Neural cell (in vitro differentiated cells): ENCODE data around the gene SPEG. TPM values are rescaled to one million over a fixed set of nuclear protein-coding genes. Genes with fewer than 3 reads are reported as not detected.

Source experiments
- H2AFZ ChIP-seq: fragments of 200-600, 300-800 bp; sonication (generic), shearing (Covaris generic); 2 replicates; pipeline ENCODE4 v1.6.0; 2014; ENCODE audit warnings: low read depth, mild to moderate bottlenecking, antibody characterized with exemption, low read length, moderate library complexity
- H3F3A ChIP-seq: fragments of 200-600 bp; shearing (Covaris generic); 2 replicates; pipeline ENCODE4 v1.6.1; 2016; ENCODE audit warnings: mild to moderate bottlenecking, moderate library complexity, mixed read lengths, antibody characterized with exemption, low read length; ENCODE audit not compliant: insufficient read depth, poor library complexity, severe bottlenecking
- H3K27ac ChIP-seq: fragments of 200-600, 300-800 bp; sonication (generic), shearing (Covaris generic); 2 replicates; pipeline ENCODE4 v1.5.1; 2014; ENCODE audit warnings: mild to moderate bottlenecking, low read length, moderate library complexity
- H3K27me3 ChIP-seq: fragments of 300-800, 200-600 bp; sonication (generic), shearing (Covaris generic); 2 replicates; pipeline ENCODE4 v1.6.0; 2014; ENCODE audit warnings: mild to moderate bottlenecking, low read depth, low read length, moderate library complexity; ENCODE audit not compliant: insufficient read depth
- H3K36me3 ChIP-seq: fragments of 300-800, 200-600 bp; sonication (generic), shearing (Covaris generic); 2 replicates; pipeline ENCODE4 v1.5.1; 2014; ENCODE audit warnings: mild to moderate bottlenecking, antibody characterized with exemption, low read length, moderate library complexity; ENCODE audit not compliant: insufficient read depth
- H3K4me2 ChIP-seq: fragments of 300-800, 200-600 bp; sonication (generic), shearing (Covaris generic); 2 replicates; pipeline ENCODE4 v1.6.0; 2014; ENCODE audit warnings: mild to moderate bottlenecking, low read length
- H3K4me3 ChIP-seq: fragments of 300-800, 200-600 bp; sonication (generic), shearing (Covaris generic); 2 replicates; pipeline ENCODE4 v1.5.1; 2014; ENCODE audit warnings: mild to moderate bottlenecking, low read length, moderate library complexity
- H3K79me2 ChIP-seq: fragments of 200-600 bp; shearing (Covaris generic); replicated peaks from 2 replicates; pipeline ENCODE4 v1.6.0; 2014; ENCODE audit warnings: mild to moderate bottlenecking, low read length, moderate library complexity; ENCODE audit not compliant: insufficient read depth
- H3K9ac ChIP-seq: fragments of 300-800, 200-600 bp; sonication (generic), shearing (Covaris generic); 2 replicates; pipeline ENCODE4 v1.6.1; 2016; ENCODE audit warnings: mild to moderate bottlenecking, low read length, mixed read lengths
- H3K9me2 ChIP-seq: fragments of 200-600 bp; shearing (Covaris generic); 2 replicates; pipeline ENCODE4 v1.6.1; 2016; ENCODE audit warnings: mild to moderate bottlenecking, low read length, mixed read lengths; ENCODE audit not compliant: insufficient read depth
- H3K9me3 ChIP-seq: fragments of 200-600, 300-800 bp; sonication (generic), shearing (Covaris generic); 2 replicates; pipeline ENCODE4 v1.6.1; 2016; ENCODE audit warnings: mild to moderate bottlenecking, mixed run types, low read length, moderate library complexity, mixed read lengths
- H4K20me1 ChIP-seq: fragments of 200-600 bp; shearing (Covaris generic); 2 replicates; pipeline ENCODE4 v1.6.1; 2016; ENCODE audit warnings: mild to moderate bottlenecking, mixed run types; ENCODE audit not compliant: insufficient read depth
- CTCF ChIP-seq: fragments of 450-650 bp; IDR thresholded peaks from 2 replicates; pipeline ENCODE4 v1.5.1; 2014; ENCODE audit warnings: antibody characterized with exemption, mild to moderate bottlenecking, moderate library complexity; ENCODE audit not compliant: poor library complexity, severe bottlenecking
- EP300 ChIP-seq: fragments of 450-650 bp; conservative IDR thresholded peaks from 2 replicates; pipeline ENCODE4 v1.6.1; 2014; ENCODE audit warnings: antibody characterized with exemption, mild to moderate bottlenecking, moderate library complexity; ENCODE audit not compliant: poor library complexity, severe bottlenecking
- EZH2 ChIP-seq: fragments of 200-600, 300-800 bp; shearing (Covaris generic), sonication (generic); IDR thresholded peaks from 2 replicates; pipeline ENCODE4 v1.6.1; 2014; ENCODE audit warnings: antibody characterized with exemption, low read length, borderline replicate concordance, mild to moderate bottlenecking; ENCODE audit not compliant: insufficient read depth, poor library complexity, severe bottlenecking
- MXI1 ChIP-seq: fragments of 450-650 bp; conservative IDR thresholded peaks from 2 replicates; pipeline ENCODE4 v1.6.1; 2014; ENCODE audit warnings: antibody characterized with exemption, mild to moderate bottlenecking; ENCODE audit not compliant: poor library complexity, severe bottlenecking
- POLR2AphosphoS5 ChIP-seq: IDR thresholded peaks from 2 replicates; pipeline ENCODE4 v1.6.1; 2012
- RAD21 ChIP-seq: fragments of 450-650 bp; conservative IDR thresholded peaks from 2 replicates; pipeline ENCODE4 v1.6.1; 2014; ENCODE audit warnings: antibody characterized with exemption, mild to moderate bottlenecking, moderate library complexity
- REST ChIP-seq: IDR thresholded peaks from 2 replicates; pipeline ENCODE4 v1.6.1; 2012; ENCODE audit warnings: borderline replicate concordance
- SMC3 ChIP-seq: fragments of 450-650 bp; conservative IDR thresholded peaks from 2 replicates; pipeline ENCODE4 v1.6.1; 2014; ENCODE audit warnings: antibody characterized with exemption, mild to moderate bottlenecking, moderate library complexity; ENCODE audit not compliant: poor library complexity
- TAF1 ChIP-seq: IDR thresholded peaks from 2 replicates; pipeline ENCODE4 v1.6.1; 2012; ENCODE audit warnings: low read depth
- polyA plus RNA-seq: library from polyadenylated mRNA; depleted of rRNA; stranded (reverse); fragments of >200 nt; gene quantifications from 2 replicates; pipeline ENCODE4 v1.2.3, GENCODE V29; 2014

SPEG gene
- polyA plus RNA-seq, 1 donor from 2014 or later, result 58.3 TPM

GRCh38 chr2:219516888-219517287 lies 82.2 kb downstream of the SPEG start:
- H3K27ac ChIP-seq, result no peak overlapping the region
- TF ChIP-seq POLR2AphosphoS5, result no peak
- no peak for TF ChIP-seq EZH2
- no peaks in the 10 kb centered on the region for H3K36me3 ChIP-seq
- no peak overlapping the region for H2AFZ ChIP-seq
- no peaks in the 10 kb centered on the region for H3K9me3 ChIP-seq
- H4K20me1 ChIP-seq, result no peaks in the 10 kb centered on the region
- H3K4me3 ChIP-seq, result no peak overlapping the region
- H3K4me2 ChIP-seq, result no peak overlapping the region
- no peaks in the 10 kb centered on the region for H3K9me2 ChIP-seq
- H3F3A ChIP-seq, result no peaks in the 10 kb centered on the region
- no peaks in the 10 kb centered on the region for H3K27me3 ChIP-seq
- H3K79me2 ChIP-seq, result no peaks in the 10 kb centered on the region
- no peak overlapping the region for H3K9ac ChIP-seq

GRCh38 chr2:219517954-219518778 lies 83.5 kb downstream of the SPEG start:
- H3K27ac ChIP-seq, result no peak overlapping the region

More at GRCh38 chr2:219517954-219518778, 83.5 kb downstream of the SPEG start:
- no peaks in the 10 kb centered on the region for H3F3A ChIP-seq
- H3K79me2 ChIP-seq, result no peaks in the 10 kb centered on the region
- H3K27me3 ChIP-seq, result no peaks in the 10 kb centered on the region
- H3K9ac ChIP-seq, result no peak overlapping the region
- no peaks in the 10 kb centered on the region for H3K9me3 ChIP-seq
- no peak overlapping the region for H2AFZ ChIP-seq
- TF ChIP-seq POLR2AphosphoS5 (no peak), SMC3 (no peak), MXI1 (no peak), REST (no peak), EZH2 (no peak), TAF1 (no peak), CTCF (no peak), RAD21 (no peak), EP300 (no peak)
- no peak overlapping the region for H3K4me2 ChIP-seq
- H3K36me3 ChIP-seq, result no peaks in the 10 kb centered on the region
- no peak overlapping the region for H3K4me3 ChIP-seq
- H4K20me1 ChIP-seq, result no peaks in the 10 kb centered on the region
- H3K9me2 ChIP-seq, result no peaks in the 10 kb centered on the region
